Activated T-helper 1 cell treated with Interleukin-2 at 50 U/mL for 16 hours (primary cell): Measurements from ENCODE around the gene DNAJC5G.
"Not testable (repeated sequence)": the region's sequence is repeated elsewhere in the genome, so short reads cannot be mapped to it uniquely, and the experiment has no call there.

Source experiments
- DNase-seq: peaks from one replicate; pipeline ENCODE4 v3.0.0-alpha.2; 2020; ENCODE audit warnings: low read depth

Gene DNAJC5G

GRCh38 chr2:27308359-27308881 is 33.2 kb downstream of the DNAJC5G start, which contains the start of gene UCN:
TSS of gene UCN (minus strand) at chr2:27308445. CDS start at chr2:27307895, 550 bp downstream.
- DNase-seq: no peak

DNA sequence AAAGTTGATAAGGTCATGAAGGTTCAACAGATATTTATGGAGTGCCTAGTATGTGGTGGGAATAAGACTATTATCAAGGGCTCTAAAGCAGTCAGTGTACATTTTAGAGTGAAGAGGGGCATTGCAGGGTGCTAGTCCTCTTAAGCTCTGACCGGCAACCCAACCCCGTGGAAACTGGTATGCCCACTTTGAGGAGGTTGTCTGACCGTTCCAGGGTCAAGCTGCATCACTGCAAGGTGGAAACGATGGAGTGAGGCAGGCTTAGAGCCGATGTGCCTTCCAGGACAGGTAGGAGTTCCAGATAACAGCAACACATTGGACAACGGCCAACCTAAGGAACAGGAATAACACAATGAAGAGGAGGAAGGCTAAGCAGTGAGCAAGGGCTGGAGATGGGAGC is 34.4 kb downstream of the DNAJC5G start:
- no peak for DNase-seq

GRCh38 chr2:27312152-27312551 is 36.9 kb downstream of the DNAJC5G start:
- DNase-seq: no peak

DNA sequence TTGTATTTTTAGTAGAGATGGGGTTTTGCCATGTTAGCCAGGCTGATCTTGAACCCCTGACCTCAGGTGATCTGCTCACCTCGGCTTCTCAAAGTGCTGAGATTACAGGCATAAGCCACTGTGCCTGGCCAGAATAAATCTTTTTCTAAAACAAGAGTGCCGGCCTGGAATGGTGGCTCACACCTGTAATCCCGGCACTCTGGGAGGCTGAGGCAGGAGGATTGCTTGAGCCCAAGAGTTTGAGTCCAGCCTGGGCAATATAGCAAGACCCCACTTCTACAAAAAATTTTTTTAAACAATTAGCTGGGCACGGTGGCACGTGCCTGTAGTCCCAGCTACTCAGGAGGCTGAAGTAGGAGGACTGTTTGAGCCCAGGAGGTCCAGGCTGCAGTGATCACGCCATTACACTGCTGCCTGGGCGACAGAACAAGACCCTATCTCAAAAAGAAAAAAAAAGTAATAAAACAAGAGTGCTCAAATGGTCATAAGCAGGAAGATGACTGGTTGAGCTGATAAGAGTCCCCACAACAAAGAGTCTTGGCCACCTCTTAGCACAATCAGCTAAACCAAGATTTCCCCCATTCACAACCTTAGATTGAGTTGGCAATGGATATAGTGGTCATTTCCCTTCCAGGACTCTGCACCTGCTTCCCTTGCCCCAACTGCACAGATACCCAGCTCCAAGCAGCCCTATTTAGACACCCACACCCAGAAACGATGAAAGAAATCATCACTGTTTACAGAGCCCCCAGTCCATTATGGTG is 38.8 kb downstream of the DNAJC5G start:
- DNase-seq: no peak

- no peak for DNase-seq
These were observed 39.5 kb downstream of the DNAJC5G start for GRCh38 chr2:27314709-27315108.

DNA sequence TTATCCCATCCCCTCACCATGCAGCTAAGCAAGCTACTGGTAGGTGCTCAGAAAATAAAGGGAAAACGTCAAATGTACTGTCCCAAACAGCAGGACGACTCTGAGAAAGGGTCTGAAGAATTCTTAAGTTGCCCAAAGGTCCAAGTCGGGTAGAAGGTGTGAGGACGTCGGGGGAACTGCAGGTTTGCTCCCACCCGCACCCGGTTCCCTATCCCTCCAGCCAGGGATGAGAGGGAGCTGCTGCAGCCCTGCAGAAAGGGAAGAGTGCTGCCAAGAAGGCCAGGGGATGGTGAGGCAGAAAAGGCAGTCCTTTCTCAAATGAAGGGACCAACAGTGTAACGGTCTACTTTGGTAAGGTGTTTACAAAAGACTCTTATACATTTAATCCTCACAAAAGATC is 39.9 kb downstream of the DNAJC5G start:
- DNase-seq: no peak

DNA sequence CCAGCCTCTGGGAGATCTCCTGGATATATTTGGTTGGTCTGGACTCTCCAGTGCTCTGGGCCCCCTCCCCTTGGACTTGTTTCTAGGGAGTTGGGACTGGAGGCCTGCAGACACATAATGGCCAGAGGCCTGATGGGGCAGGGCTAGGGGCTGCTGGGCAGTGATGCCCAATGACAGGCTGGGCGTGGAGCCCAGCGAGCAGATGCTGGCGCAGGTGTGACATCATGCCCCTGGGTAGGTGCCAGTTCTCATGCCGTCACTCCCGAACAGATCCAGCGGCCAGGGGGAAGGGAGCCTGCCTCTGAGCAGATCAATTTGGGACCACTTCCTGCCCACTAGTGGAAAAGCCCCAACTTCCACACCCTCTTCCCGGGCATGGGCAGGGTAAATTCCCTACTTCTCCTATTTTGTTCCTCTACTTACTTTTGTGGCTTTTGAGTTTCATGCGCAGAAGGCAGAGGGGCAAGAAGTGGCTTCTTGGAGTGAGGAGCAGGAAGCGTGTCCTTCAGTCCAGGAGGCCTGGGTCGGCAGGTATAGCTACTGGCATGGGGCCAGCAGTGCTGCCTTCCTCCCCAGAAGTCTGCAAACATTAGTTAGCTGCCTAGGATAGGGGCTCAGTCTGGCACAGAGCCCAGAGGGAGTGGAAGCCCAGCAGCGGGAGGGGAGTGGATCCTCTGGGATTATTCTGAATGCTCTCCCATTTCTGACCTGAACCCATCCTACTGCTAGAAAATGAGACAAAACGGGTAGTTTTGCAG is 41.6 kb downstream of the DNAJC5G start:
- DNase-seq: no peak

- not testable (repeated sequence) for DNase-seq
These were observed 44.6 kb downstream of the DNAJC5G start for GRCh38 chr2:27319839-27320238.

- DNase-seq: no peak
These were observed 45.8 kb downstream of the DNAJC5G start for GRCh38 chr2:27320958-27321543.

- no peak for DNase-seq
These were observed 47.1 kb downstream of the DNAJC5G start for GRCh38 chr2:27322301-27322765.

DNA sequence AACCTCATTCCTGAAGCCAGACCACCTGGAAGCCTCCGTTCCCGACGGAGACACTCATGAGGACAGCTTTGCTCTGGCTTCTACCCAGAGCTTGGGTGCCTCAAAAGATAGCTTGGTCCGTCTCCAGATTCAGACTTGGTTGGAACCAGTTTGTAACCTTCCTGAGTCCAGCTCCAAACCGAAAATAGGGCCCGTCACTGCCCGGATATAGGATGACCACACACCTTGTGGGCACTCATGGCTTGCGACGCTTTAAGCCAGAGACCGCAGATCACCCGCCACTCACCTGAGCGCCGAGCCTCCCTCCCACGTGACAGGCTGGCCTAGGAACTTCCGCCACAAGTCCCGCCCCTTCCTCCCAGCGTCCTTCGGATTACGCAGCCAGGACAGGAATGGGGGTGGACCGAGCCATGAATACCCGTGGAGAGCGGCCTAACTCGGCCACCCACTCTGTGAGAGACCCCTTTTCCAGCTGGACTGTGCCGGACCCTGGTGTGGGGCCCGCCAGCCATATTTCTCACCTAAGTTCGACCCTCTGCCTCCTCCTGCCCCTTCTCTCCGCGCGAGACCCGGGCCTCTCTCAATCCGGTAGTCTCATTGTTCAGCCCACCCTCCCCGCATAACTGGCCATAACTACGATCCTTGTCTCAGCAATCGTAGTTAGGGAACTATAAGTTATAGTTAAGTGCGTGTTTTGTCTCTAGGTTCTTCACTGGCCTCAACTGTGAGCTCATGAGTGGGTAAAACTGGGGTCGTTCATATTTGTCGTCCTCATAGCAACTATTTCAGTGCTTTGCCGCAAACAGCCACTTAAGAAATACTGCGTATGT is 47.7 kb downstream of the DNAJC5G start, which contains the start of gene MPV17:
Gene MPV17 (minus strand): TSS at position 332 of the 830 bp plus-strand sequence. CDS start 580 bp downstream, outside the sequence.
- peak; percentile 76 for DNase-seq

GRCh38 chr2:27323596-27324285 is 48.5 kb downstream of the DNAJC5G start:
- DNase-seq: no peak

DNA sequence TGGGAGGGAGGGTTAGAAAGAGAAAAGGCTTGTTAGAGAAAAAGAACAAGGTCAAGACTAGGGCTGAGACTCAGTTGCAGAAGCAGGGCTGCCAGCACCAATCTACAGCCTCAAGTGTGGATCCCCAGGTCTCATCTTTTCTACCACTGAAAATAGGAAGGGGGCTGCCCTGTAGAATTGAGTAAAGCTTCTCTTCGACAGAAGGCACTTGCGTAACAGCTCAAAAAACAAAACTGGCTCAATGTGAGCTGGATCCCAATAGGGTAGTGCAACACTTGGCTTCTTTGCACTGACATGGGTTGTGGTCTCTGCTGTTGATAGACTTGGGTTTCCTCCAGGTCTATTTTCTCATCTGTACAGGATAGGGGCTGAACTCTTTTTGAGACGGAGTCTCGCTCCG is 49.5 kb downstream of the DNAJC5G start:
- DNase-seq: no peak
